Upper lobe of left lung (tissue), 4 donors: Measurements from ENCODE around the gene RDX.

ENCODE experiments used
- CTCF ChIP-seq, 6 experiments: fragments of 450-650 bp in 4 of 6; fragments of 200-600 bp in 2 of 6; sonication (generic) in 2 of 6; IDR thresholded peaks; one replicate each; pipeline ENCODE4 v1.5.1; 2016 to 2019; ENCODE audit warnings: antibody characterized with exemption in 6 of 6
- EP300 ChIP-seq, 4 donors: sonication (generic); formaldehyde crosslinking; IDR thresholded peaks; one replicate each; pipeline ENCODE4 v1.5.1; 2017; ENCODE audit warnings: antibody characterized with exemption in 4 of 4, control low read depth in 2 of 4
- POLR2A ChIP-seq, 4 donors: fragments of 450-650 bp; IDR thresholded peaks; one replicate each; pipeline ENCODE4 v1.5.1; 2016 to 2017; ENCODE audit warnings: antibody characterized with exemption in 4 of 4, mild to moderate bottlenecking in 2 of 4

GRCh38 chr11:110250168-110250567 lies 46.2 kb downstream of the RDX start:
- no peak for TF ChIP-seq CTCF (IDR thresholded peaks at IDR 0.05)
- no peak for TF ChIP-seq POLR2A (IDR thresholded peaks at IDR 0.05)
- TF ChIP-seq EP300 (IDR thresholded peaks at IDR 0.05): no peak
